ENCODE results near the gene SDK2. TPM values are rescaled to one million over a fixed set of nuclear protein-coding genes. Genes with fewer than 3 reads are reported as not detected.

The SDK2 gene
- total RNA-seq, 4 donors from 2014 or later: 0.18 to 3.3 (median 1.2) TPM

DNA sequence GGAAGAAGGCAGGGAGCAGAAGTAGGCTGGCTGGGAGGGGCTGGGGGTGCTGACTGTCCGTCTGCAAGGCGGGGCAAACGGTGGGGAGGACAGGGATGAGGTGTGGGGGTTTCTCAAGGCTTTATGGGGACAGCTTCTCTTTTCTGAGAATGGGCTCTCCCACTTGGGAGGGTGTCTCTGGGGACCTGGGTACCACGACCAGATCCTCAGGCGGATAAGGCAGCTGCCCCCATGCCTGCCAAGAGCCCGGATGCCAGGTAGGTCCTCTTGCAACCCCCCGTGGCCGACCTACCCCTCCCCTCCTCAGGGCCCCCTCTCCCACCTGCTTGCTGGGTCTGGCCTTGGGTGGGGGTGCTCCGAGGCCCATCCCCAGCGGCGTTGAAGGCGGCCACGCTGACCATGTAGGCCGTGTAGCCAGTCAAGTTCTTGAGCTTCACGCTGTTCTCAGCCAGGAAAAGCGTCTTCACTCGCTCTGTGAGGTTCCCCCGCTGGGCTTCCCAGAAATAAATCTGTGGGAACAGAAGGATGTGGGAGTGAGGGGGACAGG is 276.1 kb downstream of the SDK2 start:
- Histone ChIP-seq H3K9me3 (no peaks in the 10 kb centered on the region), H3K27me3 (no peaks in the 10 kb centered on the region), H3K4me1 (no peaks in the 10 kb centered on the region), H3K36me3 (no peaks in the 10 kb centered on the region), H3K4me3 (no peak overlapping the region), H3K27ac (no peak overlapping the region)
- no peak for TF ChIP-seq POLR2A (IDR thresholded peaks at IDR 0.05)
- TF ChIP-seq, protein P1, sequence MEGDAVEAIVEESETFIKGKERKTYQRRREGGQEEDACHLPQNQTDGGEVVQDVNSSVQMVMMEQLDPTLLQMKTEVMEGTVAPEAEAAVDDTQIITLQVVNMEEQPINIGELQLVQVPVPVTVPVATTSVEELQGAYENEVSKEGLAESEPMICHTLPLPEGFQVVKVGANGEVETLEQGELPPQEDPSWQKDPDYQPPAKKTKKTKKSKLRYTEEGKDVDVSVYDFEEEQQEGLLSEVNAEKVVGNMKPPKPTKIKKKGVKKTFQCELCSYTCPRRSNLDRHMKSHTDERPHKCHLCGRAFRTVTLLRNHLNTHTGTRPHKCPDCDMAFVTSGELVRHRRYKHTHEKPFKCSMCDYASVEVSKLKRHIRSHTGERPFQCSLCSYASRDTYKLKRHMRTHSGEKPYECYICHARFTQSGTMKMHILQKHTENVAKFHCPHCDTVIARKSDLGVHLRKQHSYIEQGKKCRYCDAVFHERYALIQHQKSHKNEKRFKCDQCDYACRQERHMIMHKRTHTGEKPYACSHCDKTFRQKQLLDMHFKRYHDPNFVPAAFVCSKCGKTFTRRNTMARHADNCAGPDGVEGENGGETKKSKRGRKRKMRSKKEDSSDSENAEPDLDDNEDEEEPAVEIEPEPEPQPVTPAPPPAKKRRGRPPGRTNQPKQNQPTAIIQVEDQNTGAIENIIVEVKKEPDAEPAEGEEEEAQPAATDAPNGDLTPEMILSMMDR (IDR thresholded peaks at IDR 0.05): no peak
- no peak for DNase-seq

DNA sequence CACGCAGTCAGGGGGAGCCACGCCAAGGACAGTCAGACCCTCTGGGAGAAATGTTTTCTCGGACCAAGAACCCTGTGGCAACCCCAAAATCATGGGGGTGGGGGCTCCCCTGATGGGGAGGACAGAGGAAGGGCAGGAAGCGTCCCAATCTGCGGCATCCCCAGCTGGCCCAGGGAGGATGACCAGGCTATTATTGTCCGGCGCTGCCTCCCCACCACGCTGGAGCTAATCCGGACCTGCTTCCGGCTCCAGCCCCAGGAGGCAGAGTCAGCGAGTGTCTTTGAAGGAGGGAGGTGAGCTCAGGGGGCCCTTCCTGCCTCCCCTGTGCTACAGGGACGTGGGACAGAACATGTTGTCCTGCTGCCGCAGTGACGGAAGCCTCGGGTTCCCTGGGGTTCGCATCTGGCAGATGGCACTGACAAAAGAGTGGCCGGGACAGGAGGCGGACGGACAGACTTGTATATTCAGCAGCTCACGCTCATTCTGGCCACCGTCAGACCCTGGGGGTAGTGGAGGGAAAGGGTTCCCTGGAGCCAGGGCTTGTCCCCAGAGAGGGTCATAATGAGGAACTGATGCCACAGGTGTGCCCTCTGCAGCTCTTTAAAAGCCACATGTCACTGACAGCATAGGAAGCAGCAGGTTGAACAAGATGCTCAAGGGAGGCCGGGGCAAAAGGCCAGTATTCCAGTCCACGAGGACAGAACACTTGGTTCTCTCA is 278.2 kb downstream of the SDK2 start:
- peak overlapping the region in 3 of 4 donors; percentile 26 to 50 (median 49) for H3K27ac ChIP-seq
- no peak for DNase-seq
- TF ChIP-seq POLR2A (IDR thresholded peaks at IDR 0.05): no peak

DNA sequence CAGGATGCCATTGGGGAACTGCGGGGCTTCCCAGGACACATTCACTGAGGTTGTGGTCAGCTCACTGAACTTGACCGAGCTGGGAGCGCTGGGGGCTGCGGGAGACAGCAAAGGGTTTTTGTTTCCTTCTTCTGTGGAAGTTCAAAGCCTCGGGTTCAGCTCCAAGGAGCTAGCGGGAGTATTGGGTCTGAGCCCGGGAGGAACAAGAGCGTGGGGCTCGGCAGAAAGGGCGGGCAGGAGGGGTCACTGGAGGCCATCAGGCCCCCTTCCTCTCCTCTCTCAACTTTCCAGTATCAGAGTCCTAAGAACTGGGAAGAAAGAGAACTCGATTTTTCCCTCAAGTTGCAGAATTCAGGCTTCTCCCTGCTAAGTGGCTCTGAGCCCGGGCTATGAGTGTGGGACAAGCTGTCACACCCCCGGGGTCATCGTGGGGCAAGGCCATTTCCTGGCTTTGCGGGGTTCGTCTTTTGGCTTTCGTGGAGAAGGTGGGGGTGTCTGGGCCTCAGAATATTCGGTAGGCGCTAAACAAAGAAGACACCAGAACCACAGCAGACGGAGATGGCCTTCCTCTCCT is 278.9 kb downstream of the SDK2 start:
- Histone ChIP-seq H3K27me3 (no peaks in the 10 kb centered on the region), H3K4me3 (no peak overlapping the region), H3K36me3 (no peaks in the 10 kb centered on the region), H3K27ac (peak overlapping the region in 3 of 4 donors; percentile 26 to 50 (median 49)), H3K9me3 (no peaks in the 10 kb centered on the region), H3K4me1 (peaks cover 0 to 1% (median 0%) of the 10 kb centered on the region in 4 donors)
- TF ChIP-seq, protein P1 (IDR thresholded peaks at IDR 0.05): no peak
- no peak for TF ChIP-seq POLR2A (IDR thresholded peaks at IDR 0.05)
- no peak for DNase-seq

More for the DNA sequence above, 278.2 kb downstream of the SDK2 start:
- Histone ChIP-seq H3K4me1 (no peaks in the 10 kb centered on the region), H3K27me3 (no peaks in the 10 kb centered on the region), H3K36me3 (no peaks in the 10 kb centered on the region), H3K4me3 (no peak overlapping the region), H3K9me3 (no peaks in the 10 kb centered on the region)

DNA sequence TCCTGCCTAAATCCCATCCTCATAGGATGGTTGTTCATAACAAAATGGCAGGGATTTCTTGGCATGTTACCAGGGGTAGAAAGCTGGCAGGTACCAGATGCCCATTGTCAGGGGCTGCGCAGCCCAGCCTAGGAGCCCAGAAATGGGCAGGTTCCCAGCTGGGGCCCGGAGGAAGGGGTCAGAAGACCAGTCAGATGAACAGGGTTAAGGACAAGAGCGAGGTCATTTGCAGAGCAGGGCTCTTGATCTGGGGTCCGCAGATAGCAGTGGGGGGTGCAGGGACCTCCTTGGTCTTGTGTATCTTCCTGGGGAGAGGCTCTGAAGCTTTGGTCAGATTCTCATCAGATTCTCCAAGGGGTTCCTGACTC is 280.1 kb downstream of the SDK2 start:
- DNase-seq: no peak
- TF ChIP-seq, protein P1 (IDR thresholded peaks at IDR 0.05): no peak
- TF ChIP-seq POLR2A (IDR thresholded peaks at IDR 0.05): no peak
- Histone ChIP-seq H3K9me3 (no peaks in the 10 kb centered on the region), H3K4me1 (peaks cover 0 to 9% (median 0%) of the 10 kb centered on the region in 4 donors), H3K36me3 (no peaks in the 10 kb centered on the region), H3K27me3 (no peaks in the 10 kb centered on the region), H3K27ac (no peak overlapping the region), H3K4me3 (no peak overlapping the region)

DNA sequence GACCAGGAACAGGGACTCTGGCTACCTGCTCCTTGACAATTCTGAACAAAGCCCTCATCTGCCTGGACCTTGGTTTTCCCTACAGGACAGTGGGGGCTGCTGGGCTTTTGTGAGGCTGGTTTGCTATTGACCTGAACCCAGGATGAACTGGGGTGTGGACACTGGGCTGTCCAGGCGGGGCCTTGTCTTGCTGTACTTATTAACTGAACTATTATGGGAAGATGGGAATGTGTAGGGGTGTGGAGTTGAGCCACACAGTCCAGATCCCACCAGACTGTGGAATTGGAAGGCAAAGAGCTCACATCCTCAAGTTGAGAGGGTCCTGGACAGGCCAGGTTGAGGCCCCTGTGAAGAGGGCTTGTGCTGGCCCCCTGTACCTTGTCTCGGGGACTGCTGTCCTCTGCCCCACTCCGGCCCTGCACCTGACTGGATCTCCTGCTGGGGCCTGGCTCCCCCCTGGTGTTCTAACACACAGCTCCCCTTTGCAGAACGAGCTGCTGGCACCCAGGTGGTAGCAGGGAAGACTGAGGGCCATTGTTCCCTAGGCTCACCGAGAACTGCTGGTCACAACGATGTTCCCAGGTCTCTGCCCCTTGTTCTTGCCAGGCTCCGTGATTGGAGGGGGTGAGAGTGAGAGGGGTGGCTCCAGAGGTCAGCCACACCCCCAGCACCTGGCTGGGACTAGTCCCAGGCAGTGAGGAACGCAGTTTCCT is 280.6 kb downstream of the SDK2 start:
- no peak for DNase-seq
- TF ChIP-seq, protein P1 (IDR thresholded peaks at IDR 0.05): no peak

DNA sequence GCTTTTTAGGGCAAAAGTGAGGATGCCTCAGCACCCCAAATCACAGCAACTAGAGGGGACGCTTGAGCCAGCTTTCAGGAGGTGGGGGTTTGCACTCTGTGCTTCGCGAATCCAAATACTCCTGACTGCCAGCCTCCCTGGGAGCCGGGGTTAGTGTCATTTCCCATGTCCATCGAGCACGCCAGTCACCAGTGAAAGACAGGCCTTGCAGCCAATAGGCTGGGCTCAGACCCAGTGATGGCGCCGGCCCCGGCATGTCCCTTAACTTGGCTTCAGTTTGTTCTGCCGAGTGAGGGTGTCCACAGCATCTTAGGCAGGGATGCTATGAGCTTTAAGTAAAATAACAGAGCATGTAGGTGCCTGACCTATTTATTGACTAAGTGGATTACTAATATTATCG is 281.5 kb downstream of the SDK2 start:
- H3K4me3 ChIP-seq: no peak overlapping the region
- peaks cover 0 to 9% (median 0%) of the 10 kb centered on the region in 4 donors for H3K4me1 ChIP-seq
- DNase-seq: no peak
- no peaks in the 10 kb centered on the region for H3K36me3 ChIP-seq
- TF ChIP-seq, protein P1 (IDR thresholded peaks at IDR 0.05): no peak
- TF ChIP-seq POLR2A (IDR thresholded peaks at IDR 0.05): no peak
- H3K27ac ChIP-seq: no peak overlapping the region
- H3K27me3 ChIP-seq: no peaks in the 10 kb centered on the region
- H3K9me3 ChIP-seq: no peaks in the 10 kb centered on the region

More for the DNA sequence above, 280.6 kb downstream of the SDK2 start:
- Histone ChIP-seq H3K36me3 (no peaks in the 10 kb centered on the region), H3K27me3 (no peaks in the 10 kb centered on the region), H3K4me3 (no peak overlapping the region), H3K4me1 (peaks cover 0 to 9% (median 0%) of the 10 kb centered on the region in 4 donors), H3K9me3 (no peaks in the 10 kb centered on the region), H3K27ac (no peak overlapping the region)

Data from Peyer's patch (tissue), 4 donors.